ENCODE data around the gene CREB3L1.

The CREB3L1 gene

GRCh38 chr11:46290598-46291309, 13.3 kb downstream of the CREB3L1 start:
- TF ChIP-seq EZH2phosphoT487 (IDR thresholded peaks at IDR 0.05; ENCODE audit: borderline replicate concordance) (no peak), CTCF (conservative IDR thresholded peaks at IDR 0.05; ENCODE audit: low read length) (no peak)
- no peaks in the 10 kb centered on the region for H3F3A ChIP-seq (ENCODE audit: low read depth)
- no peaks in the 10 kb centered on the region for H3K36me3 ChIP-seq (ENCODE audit: insufficient read depth, low read length)
- no peaks in the 10 kb centered on the region for H3K9me2 ChIP-seq (replicated peaks; ENCODE audit: low read depth, low read length)
- no peaks in the 10 kb centered on the region for H3K27me3 ChIP-seq (ENCODE audit: insufficient read depth, low read length, poor library complexity, severe bottlenecking)
- H3K9me3 ChIP-seq (ENCODE audit: insufficient read depth, low read depth, low read length): no peaks in the 10 kb centered on the region
- H4K20me1 ChIP-seq (ENCODE audit: insufficient read depth, low read length, poor library complexity, severe bottlenecking): no peaks in the 10 kb centered on the region
- H3K4me1 ChIP-seq (ENCODE audit: insufficient read depth, low read length, poor library complexity, severe bottlenecking): peaks cover 8% of the 10 kb centered on the region
- no peaks in the 10 kb centered on the region for H3K79me2 ChIP-seq (ENCODE audit: insufficient read depth, low read length)
- no peak overlapping the region for H3K9ac ChIP-seq (ENCODE audit: low read depth, low read length, poor library complexity, severe bottlenecking)
- H3K4me3 ChIP-seq (ENCODE audit: low read length, poor library complexity, severe bottlenecking): no peak overlapping the region
- H3K4me2 ChIP-seq (ENCODE audit: low read depth, low read length, poor library complexity, severe bottlenecking): no peak overlapping the region
- H2AFZ ChIP-seq (ENCODE audit: low read length): no peak overlapping the region

GRCh38 chr11:46291441-46292150, 14.1 kb downstream of the CREB3L1 start:
- Histone ChIP-seq H3K4me2 (ENCODE audit: low read depth, low read length, poor library complexity, severe bottlenecking) (no peak overlapping the region), H3K4me3 (ENCODE audit: low read length, poor library complexity, severe bottlenecking) (no peak overlapping the region), H4K20me1 (ENCODE audit: insufficient read depth, low read length, poor library complexity, severe bottlenecking) (no peaks in the 10 kb centered on the region), H3K36me3 (ENCODE audit: insufficient read depth, low read length) (no peaks in the 10 kb centered on the region), H3K9me3 (ENCODE audit: insufficient read depth, low read depth, low read length) (no peaks in the 10 kb centered on the region), H3K79me2 (ENCODE audit: insufficient read depth, low read length) (no peaks in the 10 kb centered on the region), H3K27me3 (ENCODE audit: insufficient read depth, low read length, poor library complexity, severe bottlenecking) (no peaks in the 10 kb centered on the region), H3K9me2 (replicated peaks; ENCODE audit: low read depth, low read length) (no peaks in the 10 kb centered on the region), H2AFZ (ENCODE audit: low read length) (no peak overlapping the region), H3F3A (ENCODE audit: low read depth) (no peaks in the 10 kb centered on the region), H3K4me1 (ENCODE audit: insufficient read depth, low read length, poor library complexity, severe bottlenecking) (peaks cover 12% of the 10 kb centered on the region), H3K9ac (ENCODE audit: low read depth, low read length, poor library complexity, severe bottlenecking) (no peak overlapping the region)
- TF ChIP-seq CTCF (conservative IDR thresholded peaks at IDR 0.05; ENCODE audit: low read length): no peak
- no peak for TF ChIP-seq EZH2phosphoT487 (IDR thresholded peaks at IDR 0.05; ENCODE audit: borderline replicate concordance)

- Histone ChIP-seq H3K27me3 (ENCODE audit: insufficient read depth, low read length, poor library complexity, severe bottlenecking) (no peaks in the 10 kb centered on the region), H3K36me3 (ENCODE audit: insufficient read depth, low read length) (no peaks in the 10 kb centered on the region), H2AFZ (ENCODE audit: low read length) (no peak overlapping the region), H3K9me2 (replicated peaks; ENCODE audit: low read depth, low read length) (no peaks in the 10 kb centered on the region), H3K4me2 (ENCODE audit: low read depth, low read length, poor library complexity, severe bottlenecking) (no peak overlapping the region), H3K79me2 (ENCODE audit: insufficient read depth, low read length) (no peaks in the 10 kb centered on the region), H3K4me3 (ENCODE audit: low read length, poor library complexity, severe bottlenecking) (no peak overlapping the region), H4K20me1 (ENCODE audit: insufficient read depth, low read length, poor library complexity, severe bottlenecking) (no peaks in the 10 kb centered on the region), H3K4me1 (ENCODE audit: insufficient read depth, low read length, poor library complexity, severe bottlenecking) (peaks cover 12% of the 10 kb centered on the region), H3F3A (ENCODE audit: low read depth) (no peaks in the 10 kb centered on the region), H3K9me3 (ENCODE audit: insufficient read depth, low read depth, low read length) (no peaks in the 10 kb centered on the region), H3K9ac (ENCODE audit: low read depth, low read length, poor library complexity, severe bottlenecking) (no peak overlapping the region)
- no peak for TF ChIP-seq EZH2phosphoT487 (IDR thresholded peaks at IDR 0.05; ENCODE audit: borderline replicate concordance)
- TF ChIP-seq CTCF (conservative IDR thresholded peaks at IDR 0.05; ENCODE audit: low read length): no peak
These were observed 15.6 kb downstream of the CREB3L1 start for GRCh38 chr11:46293066-46293465.

Measured in Loucy (cell line).